HG02642 (cell line): Measurements from ENCODE around the gene TM2D1.

Experiments
- ATAC-seq: cut with Tn5 transposase; IDR thresholded peaks from one replicate; pipeline ENCODE4 v1.9.1; 2021; ENCODE audit warnings: mild to moderate bottlenecking; ENCODE audit not compliant: unreplicated experiment, poor library complexity

TM2D1 gene

GRCh38 chr1:61647142-61647541, 77.8 kb downstream of the TM2D1 start:
- no peak for ATAC-seq

GRCh38 chr1:61645476-61645875, 79.5 kb downstream of the TM2D1 start:
- ATAC-seq, result no peak

GRCh38 chr1:61644303-61644702, 80.6 kb downstream of the TM2D1 start:
- ATAC-seq, result no peak

- no peak for ATAC-seq
These were observed 82.3 kb downstream of the TM2D1 start for GRCh38 chr1:61642475-61643232.

GRCh38 chr1:61641578-61642336, 83.2 kb downstream of the TM2D1 start:
- peak; percentile 99 for ATAC-seq

GRCh38 chr1:61640531-61641530, 84.1 kb downstream of the TM2D1 start:
- peak; percentile 6 for ATAC-seq

- ATAC-seq, result no peak
These were observed 85.2 kb downstream of the TM2D1 start for GRCh38 chr1:61639608-61640336.

GRCh38 chr1:61638911-61639605, 85.9 kb downstream of the TM2D1 start:
- ATAC-seq, result no peak

- no peak for ATAC-seq
These were observed 86.6 kb downstream of the TM2D1 start for GRCh38 chr1:61638296-61638695.

GRCh38 chr1:61637470-61637869, 87.5 kb downstream of the TM2D1 start:
- ATAC-seq, result no peak

- ATAC-seq, result no peak
These were observed 88.1 kb downstream of the TM2D1 start for GRCh38 chr1:61636814-61637213.

GRCh38 chr1:61636376-61636775, 88.6 kb downstream of the TM2D1 start:
- no peak for ATAC-seq

GRCh38 chr1:61635557-61635956, 89.4 kb downstream of the TM2D1 start:
- no peak for ATAC-seq

- ATAC-seq, result no peak
These were observed 93.5 kb downstream of the TM2D1 start for GRCh38 chr1:61631436-61631835.
